Prostate gland (tissue), 2 donors: Measurements from ENCODE around the gene PPP6C. TPM values are rescaled to one million over a fixed set of nuclear protein-coding genes. Genes with fewer than 3 reads are reported as not detected.
"Not testable (repeated sequence)": the region's sequence is repeated elsewhere in the genome, so short reads cannot be mapped to it uniquely, and the experiment has no call there.

Source experiments
- DNase-seq: peaks from one replicate; pipeline ENCODE4 v3.0.0-alpha.2; 2019; ENCODE audit warnings: low spot score
- H3K27ac ChIP-seq, 2 donors: fragments of 200-600 bp; sonication (generic); 2 replicates each; pipeline ENCODE4 v1.5.1; 2017 to 2019
- H3K27me3 ChIP-seq: fragments of 200-600 bp; sonication (generic); replicated peaks from 2 replicates; pipeline ENCODE4 v1.5.1; 2019; ENCODE audit not compliant: insufficient read depth
- H3K36me3 ChIP-seq, 2 donors: fragments of 200-600 bp; sonication (generic); 1 replicate in 1 of 2; 2 replicates in 1 of 2; pipeline versions ENCODE4 v1.5.1 to v1.8.1; 2017 to 2019
- H3K4me1 ChIP-seq: fragments of 200-600 bp; sonication (generic); replicated peaks from 2 replicates; pipeline ENCODE4 v1.5.1; 2019
- H3K4me3 ChIP-seq, 2 donors: fragments of 200-600 bp; sonication (generic); 2 replicates each; pipeline ENCODE4 v1.5.1; 2017 to 2019
- H3K9me3 ChIP-seq: fragments of 200-600 bp; sonication (generic); 2 replicates; pipeline ENCODE4 v1.5.1; 2017
- POLR2A ChIP-seq: fragments of 450-650 bp; IDR thresholded peaks from one replicate; pipeline ENCODE4 v1.6.1; 2016; ENCODE audit warnings: antibody characterized with exemption, mild to moderate bottlenecking
- POLR2AphosphoS5 ChIP-seq: sonication (generic); formaldehyde crosslinking; IDR thresholded peaks from one replicate; pipeline ENCODE4 v1.6.1; 2017; ENCODE audit warnings: antibody characterized with exemption
- WGBS: methylation state at CpG from one replicate; pipeline ENCODE4 v1.1.5; 2018; 5-methylcytosine and 5-hydroxymethylcytosine counted together
- intact Hi-C: fragments of 100-400 bp; cut with DNase I; formaldehyde crosslinking; loops from one replicate; pipeline ENCODE4 v1.14.2; 2022
- total RNA-seq, 2 donors: library from RNA; depleted of rRNA; stranded (reverse); fragments of >200 nt; gene quantifications; one replicate each; pipeline ENCODE4 v1.1.0, GENCODE V29; 2016
- TF ChIP-seq, protein P1 (sequence below), 4 experiments: fragments of 200-600 bp in 2 of 4; fragments of 450-650 bp in 2 of 4; sonication (generic) in 2 of 4; IDR thresholded peaks; 1 replicate in 3 of 4; 2 replicates in 1 of 4; pipeline ENCODE4 v1.5.1; 2016 to 2019; ENCODE audit warnings: antibody characterized with exemption in 4 of 4, mild to moderate bottlenecking in 2 of 4, moderate library complexity in 2 of 4

PPP6C gene
- total RNA-seq, 2 donors from 2014 or later: 28.8 to 34.1 TPM

GRCh38 chr9:125110464-125110863 is 79.1 kb downstream of the PPP6C start:
- Histone ChIP-seq H3K4me1 (no peaks in the 10 kb centered on the region), H3K36me3 (no peaks in the 10 kb centered on the region), H3K9me3 (no peaks in the 10 kb centered on the region), H3K27me3 (no peaks in the 10 kb centered on the region), H3K27ac (no peak overlapping the region), H3K4me3 (no peak overlapping the region)
- DNase-seq: no peak
- intact Hi-C loops: no loop called here
- TF ChIP-seq POLR2AphosphoS5 (no peak), POLR2A (no peak)
- TF ChIP-seq, protein P1, sequence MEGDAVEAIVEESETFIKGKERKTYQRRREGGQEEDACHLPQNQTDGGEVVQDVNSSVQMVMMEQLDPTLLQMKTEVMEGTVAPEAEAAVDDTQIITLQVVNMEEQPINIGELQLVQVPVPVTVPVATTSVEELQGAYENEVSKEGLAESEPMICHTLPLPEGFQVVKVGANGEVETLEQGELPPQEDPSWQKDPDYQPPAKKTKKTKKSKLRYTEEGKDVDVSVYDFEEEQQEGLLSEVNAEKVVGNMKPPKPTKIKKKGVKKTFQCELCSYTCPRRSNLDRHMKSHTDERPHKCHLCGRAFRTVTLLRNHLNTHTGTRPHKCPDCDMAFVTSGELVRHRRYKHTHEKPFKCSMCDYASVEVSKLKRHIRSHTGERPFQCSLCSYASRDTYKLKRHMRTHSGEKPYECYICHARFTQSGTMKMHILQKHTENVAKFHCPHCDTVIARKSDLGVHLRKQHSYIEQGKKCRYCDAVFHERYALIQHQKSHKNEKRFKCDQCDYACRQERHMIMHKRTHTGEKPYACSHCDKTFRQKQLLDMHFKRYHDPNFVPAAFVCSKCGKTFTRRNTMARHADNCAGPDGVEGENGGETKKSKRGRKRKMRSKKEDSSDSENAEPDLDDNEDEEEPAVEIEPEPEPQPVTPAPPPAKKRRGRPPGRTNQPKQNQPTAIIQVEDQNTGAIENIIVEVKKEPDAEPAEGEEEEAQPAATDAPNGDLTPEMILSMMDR (IDR thresholded peaks at IDR 0.05): no peak
- 96% methylated on average over 2 of the region's 2 CpGs for WGBS

DNA sequence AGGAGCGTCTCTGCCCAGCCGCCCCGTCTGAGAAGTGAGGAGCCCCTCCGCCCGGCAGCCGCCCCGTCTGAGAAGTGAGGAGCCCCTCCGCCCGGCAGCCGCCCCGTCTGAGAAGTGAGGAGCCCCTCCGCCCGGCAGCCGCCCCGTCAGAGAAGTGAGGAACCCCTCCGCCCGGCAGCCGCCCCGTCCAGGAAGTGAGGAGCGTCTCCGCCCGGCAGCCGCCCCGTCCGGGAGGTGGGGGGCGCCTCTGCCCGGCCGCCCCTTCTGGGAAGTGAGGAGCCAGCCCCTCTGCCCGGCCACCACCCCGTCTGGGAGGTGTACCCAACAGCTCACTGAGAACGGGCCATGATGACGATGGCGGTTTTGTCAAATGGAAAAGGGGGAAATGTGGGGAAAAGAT is 81.1 kb downstream of the PPP6C start:
- H3K9me3 ChIP-seq, H3K27ac ChIP-seq, H3K36me3 ChIP-seq, H3K4me3 ChIP-seq, intact Hi-C loops, H3K4me1 ChIP-seq, H3K27me3 ChIP-seq, DNase-seq: not testable (repeated sequence)
- 96% methylated on average over 33 of the region's 33 CpGs for WGBS

DNA sequence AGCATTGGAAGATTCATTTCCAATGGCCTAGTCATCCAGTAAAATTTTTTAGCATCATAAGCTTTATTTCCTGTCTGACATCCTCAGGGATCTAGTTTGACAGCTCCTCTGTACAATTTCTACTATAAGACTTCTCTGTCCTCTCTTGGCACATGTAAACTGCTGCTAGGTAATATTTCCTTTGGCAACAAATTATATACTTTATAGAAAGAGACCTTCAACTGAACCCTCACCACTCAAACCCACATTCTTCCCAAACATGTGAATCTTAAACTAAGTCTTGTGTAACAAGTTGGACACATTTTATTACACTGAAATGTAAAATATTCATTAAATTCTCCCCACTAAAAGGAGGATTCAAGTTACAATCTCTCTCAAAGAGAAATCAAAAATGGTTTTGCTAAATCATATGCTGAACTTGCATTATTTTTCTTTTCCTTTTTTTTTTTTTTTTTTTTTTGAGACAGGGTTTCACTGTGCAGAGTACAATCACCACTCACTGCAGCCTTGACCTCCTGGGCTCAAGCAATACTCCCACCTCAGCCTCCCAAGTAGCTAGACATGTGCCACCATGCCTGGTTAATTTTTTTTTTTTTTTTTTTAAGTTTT is 83.2 kb downstream of the PPP6C start:
- intact Hi-C loops: no loop called here
- TF ChIP-seq POLR2A: no peak
- no peak for TF ChIP-seq POLR2AphosphoS5
- TF ChIP-seq, protein P1 (IDR thresholded peaks at IDR 0.05): no peak
- no peak overlapping the region for H3K4me3 ChIP-seq
- no peak overlapping the region for H3K27ac ChIP-seq
- no peaks in the 10 kb centered on the region for H3K27me3 ChIP-seq
- no peak for DNase-seq
- no peaks in the 10 kb centered on the region for H3K36me3 ChIP-seq
- H3K4me1 ChIP-seq: no peaks in the 10 kb centered on the region
- no peaks in the 10 kb centered on the region for H3K9me3 ChIP-seq

GRCh38 chr9:125103770-125104460 is 85.7 kb downstream of the PPP6C start:
- TF ChIP-seq, protein P1 (IDR thresholded peaks at IDR 0.05): no peak
- TF ChIP-seq POLR2A (no peak), POLR2AphosphoS5 (no peak)
- Histone ChIP-seq H3K4me1 (no peaks in the 10 kb centered on the region), H3K27ac (no peak overlapping the region), H3K36me3 (no peaks in the 10 kb centered on the region), H3K4me3 (no peak overlapping the region), H3K9me3 (no peaks in the 10 kb centered on the region), H3K27me3 (no peaks in the 10 kb centered on the region)
- WGBS: 37% methylated on average over 3 of the region's 3 CpGs
- intact Hi-C loops: no loop called here
- no peak for DNase-seq

- no peak overlapping the region for H3K4me3 ChIP-seq
- H3K9me3 ChIP-seq: no peaks in the 10 kb centered on the region
- no peak overlapping the region for H3K27ac ChIP-seq
- H3K27me3 ChIP-seq: no peaks in the 10 kb centered on the region
- DNase-seq: no peak
- 100% methylated on average over 1 of the region's 1 CpG for WGBS
- no peaks in the 10 kb centered on the region for H3K36me3 ChIP-seq
- no peaks in the 10 kb centered on the region for H3K4me1 ChIP-seq
- TF ChIP-seq, protein P1 (IDR thresholded peaks at IDR 0.05): no peak
- TF ChIP-seq POLR2AphosphoS5 (no peak), POLR2A (no peak)
- intact Hi-C loops: no loop called here
These were observed 86.6 kb downstream of the PPP6C start for GRCh38 chr9:125103021-125103420.
